ENCODE results near the gene CD52.

DNA sequence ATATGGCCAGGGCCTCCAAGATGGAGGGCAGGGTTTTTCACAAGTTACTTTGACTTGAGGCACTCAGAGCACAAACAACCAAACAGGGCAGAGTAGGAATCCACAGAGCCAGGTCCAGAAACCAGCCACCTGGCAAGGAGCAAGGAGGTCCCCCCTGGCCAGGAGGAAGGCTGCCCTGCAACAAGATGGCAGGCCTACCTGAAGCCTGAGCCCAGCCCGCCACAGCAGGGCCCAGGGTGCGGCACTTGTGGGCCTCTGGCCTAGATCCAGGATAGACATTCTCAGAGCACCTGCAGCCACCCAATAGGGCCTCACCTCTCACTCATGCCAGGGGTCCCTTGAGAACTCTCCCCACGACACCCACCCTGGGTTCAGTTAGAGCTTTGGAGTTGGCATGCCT is 26.3 kb upstream of the CD52 start:
- TF ChIP-seq POLR2AphosphoS5 (IDR thresholded peaks at IDR 0.05) = no peak
- TF ChIP-seq, protein P1, sequence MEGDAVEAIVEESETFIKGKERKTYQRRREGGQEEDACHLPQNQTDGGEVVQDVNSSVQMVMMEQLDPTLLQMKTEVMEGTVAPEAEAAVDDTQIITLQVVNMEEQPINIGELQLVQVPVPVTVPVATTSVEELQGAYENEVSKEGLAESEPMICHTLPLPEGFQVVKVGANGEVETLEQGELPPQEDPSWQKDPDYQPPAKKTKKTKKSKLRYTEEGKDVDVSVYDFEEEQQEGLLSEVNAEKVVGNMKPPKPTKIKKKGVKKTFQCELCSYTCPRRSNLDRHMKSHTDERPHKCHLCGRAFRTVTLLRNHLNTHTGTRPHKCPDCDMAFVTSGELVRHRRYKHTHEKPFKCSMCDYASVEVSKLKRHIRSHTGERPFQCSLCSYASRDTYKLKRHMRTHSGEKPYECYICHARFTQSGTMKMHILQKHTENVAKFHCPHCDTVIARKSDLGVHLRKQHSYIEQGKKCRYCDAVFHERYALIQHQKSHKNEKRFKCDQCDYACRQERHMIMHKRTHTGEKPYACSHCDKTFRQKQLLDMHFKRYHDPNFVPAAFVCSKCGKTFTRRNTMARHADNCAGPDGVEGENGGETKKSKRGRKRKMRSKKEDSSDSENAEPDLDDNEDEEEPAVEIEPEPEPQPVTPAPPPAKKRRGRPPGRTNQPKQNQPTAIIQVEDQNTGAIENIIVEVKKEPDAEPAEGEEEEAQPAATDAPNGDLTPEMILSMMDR (IDR thresholded peaks at IDR 0.05 in 8 of 11, conservative IDR thresholded peaks at IDR 0.05 in 3 of 11) = no peak

All from spleen (tissue), 7 donors.